Thoracic aorta (tissue), 2 donors: Measurements from ENCODE around the gene RNF223. TPM values are rescaled to one million over a fixed set of nuclear protein-coding genes. Genes with fewer than 3 reads are reported as not detected.

ENCODE experiments used
- ATAC-seq: fragments of 150-250 bp; one replicate; pipeline ENCODE4 v1.8.0; 2017; ENCODE audit warnings: low read depth; ENCODE audit not compliant: insufficient number of reproducible peaks, low FRiP score
- DNase-seq: peaks from one replicate; pipeline ENCODE4 v3.0.0-alpha.2; 2020; ENCODE audit warnings: low spot score
- H3K27ac ChIP-seq, 2 donors: fragments of 200-600 bp; sonication (generic); 1 replicate in 1 of 2; 2 replicates in 1 of 2; pipeline ENCODE4 v1.5.1; 2016; ENCODE audit warnings: mild to moderate bottlenecking in 2 of 2, moderate library complexity in 2 of 2
- H3K27me3 ChIP-seq: fragments of 200-600 bp; sonication (generic); replicated peaks from 2 replicates; pipeline ENCODE4 v1.6.0; 2016; ENCODE audit warnings: mild to moderate bottlenecking; ENCODE audit not compliant: insufficient read depth
- H3K36me3 ChIP-seq: fragments of 200-600 bp; sonication (generic); one replicate; pipeline ENCODE4 v1.5.1; 2016
- H3K4me1 ChIP-seq, 2 donors: fragments of 200-600 bp; sonication (generic); 1 replicate in 1 of 2; 2 replicates in 1 of 2; pipeline versions ENCODE4 v1.5.1 to v1.6.0; 2016; ENCODE audit warnings: low read depth in 2 of 2, mild to moderate bottlenecking in 1 of 2; ENCODE audit not compliant: control insufficient read depth in 1 of 2
- H3K4me3 ChIP-seq: fragments of 200-600 bp; sonication (generic); 2 replicates; pipeline ENCODE4 v1.5.1; 2016; ENCODE audit warnings: mild to moderate bottlenecking
- H3K9me3 ChIP-seq: fragments of 200-600 bp; sonication (generic); 2 replicates; pipeline ENCODE4 v1.5.1; 2016
- total RNA-seq, 2 donors: library from RNA; depleted of rRNA; stranded (reverse); fragments of >200 nt; gene quantifications; one replicate each; pipeline versions ENCODE4 v1.1.0 to v1.2.3, GENCODE V29; 2016
- TF ChIP-seq, protein P1 (sequence below): fragments of 200-600 bp; sonication (generic); IDR thresholded peaks from one replicate; pipeline ENCODE4 v1.5.1; 2019; ENCODE audit warnings: antibody characterized with exemption

Gene RNF223
- total RNA-seq, 2 donors from 2014 or later = 0.71 TPM; not detected in 1

DNA sequence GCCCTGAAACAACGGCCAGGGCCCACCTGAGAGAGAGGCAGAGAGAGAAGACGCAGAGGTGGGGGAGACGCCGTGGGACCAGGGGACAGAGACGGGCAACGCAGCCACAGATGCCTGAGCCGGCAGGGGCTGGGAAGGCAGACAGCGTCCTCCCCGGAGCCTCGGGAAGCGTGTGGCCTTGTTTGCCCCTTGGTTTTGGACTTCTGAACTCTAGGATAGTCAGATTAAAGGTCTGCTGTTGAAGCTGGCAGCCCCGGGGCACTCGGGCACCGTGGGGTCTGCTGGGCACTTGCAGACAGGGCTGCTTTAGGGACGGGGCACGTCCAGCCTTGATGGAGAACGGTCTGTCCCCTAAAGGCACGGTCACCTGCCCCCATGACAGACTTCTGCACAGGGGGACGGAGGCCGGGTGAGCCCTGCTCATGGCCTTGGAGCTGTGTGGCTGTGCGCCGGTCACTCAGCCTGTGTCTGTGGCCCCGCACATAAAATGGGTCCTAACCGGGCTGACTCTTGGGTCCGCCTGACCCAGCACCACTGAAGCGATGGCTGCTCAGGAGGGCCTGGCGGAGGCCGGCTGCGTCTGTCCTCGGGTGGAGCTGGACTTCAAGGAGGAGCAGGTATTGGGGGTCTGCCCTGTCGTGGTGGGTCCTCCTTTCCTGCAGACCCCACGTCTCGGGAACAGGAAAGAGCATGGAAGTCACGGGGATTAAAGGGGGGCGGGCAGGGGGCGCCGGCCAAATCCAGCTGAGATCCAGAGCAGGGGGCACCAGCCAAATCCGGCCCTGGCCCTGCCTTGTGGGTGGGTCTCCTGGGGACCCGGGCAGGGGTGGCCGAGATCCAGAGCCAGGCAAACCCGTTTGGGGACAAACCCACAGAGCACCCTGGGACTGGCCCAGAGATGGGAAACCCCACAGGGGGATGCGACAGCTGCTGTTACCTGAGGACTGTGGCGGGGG lies 9.6 kb upstream of the RNF223 start:
- ATAC-seq (no peak), DNase-seq (no peak)
- Histone ChIP-seq H3K27me3 (no peaks in the 10 kb centered on the region), H3K4me3 (no peak overlapping the region), H3K27ac (no peak overlapping the region), H3K4me1 (peaks cover 10 to 12% of the 10 kb centered on the region in 2 donors), H3K36me3 (no peaks in the 10 kb centered on the region), H3K9me3 (no peaks in the 10 kb centered on the region)
- TF ChIP-seq, protein P1, sequence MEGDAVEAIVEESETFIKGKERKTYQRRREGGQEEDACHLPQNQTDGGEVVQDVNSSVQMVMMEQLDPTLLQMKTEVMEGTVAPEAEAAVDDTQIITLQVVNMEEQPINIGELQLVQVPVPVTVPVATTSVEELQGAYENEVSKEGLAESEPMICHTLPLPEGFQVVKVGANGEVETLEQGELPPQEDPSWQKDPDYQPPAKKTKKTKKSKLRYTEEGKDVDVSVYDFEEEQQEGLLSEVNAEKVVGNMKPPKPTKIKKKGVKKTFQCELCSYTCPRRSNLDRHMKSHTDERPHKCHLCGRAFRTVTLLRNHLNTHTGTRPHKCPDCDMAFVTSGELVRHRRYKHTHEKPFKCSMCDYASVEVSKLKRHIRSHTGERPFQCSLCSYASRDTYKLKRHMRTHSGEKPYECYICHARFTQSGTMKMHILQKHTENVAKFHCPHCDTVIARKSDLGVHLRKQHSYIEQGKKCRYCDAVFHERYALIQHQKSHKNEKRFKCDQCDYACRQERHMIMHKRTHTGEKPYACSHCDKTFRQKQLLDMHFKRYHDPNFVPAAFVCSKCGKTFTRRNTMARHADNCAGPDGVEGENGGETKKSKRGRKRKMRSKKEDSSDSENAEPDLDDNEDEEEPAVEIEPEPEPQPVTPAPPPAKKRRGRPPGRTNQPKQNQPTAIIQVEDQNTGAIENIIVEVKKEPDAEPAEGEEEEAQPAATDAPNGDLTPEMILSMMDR = no peak

DNA sequence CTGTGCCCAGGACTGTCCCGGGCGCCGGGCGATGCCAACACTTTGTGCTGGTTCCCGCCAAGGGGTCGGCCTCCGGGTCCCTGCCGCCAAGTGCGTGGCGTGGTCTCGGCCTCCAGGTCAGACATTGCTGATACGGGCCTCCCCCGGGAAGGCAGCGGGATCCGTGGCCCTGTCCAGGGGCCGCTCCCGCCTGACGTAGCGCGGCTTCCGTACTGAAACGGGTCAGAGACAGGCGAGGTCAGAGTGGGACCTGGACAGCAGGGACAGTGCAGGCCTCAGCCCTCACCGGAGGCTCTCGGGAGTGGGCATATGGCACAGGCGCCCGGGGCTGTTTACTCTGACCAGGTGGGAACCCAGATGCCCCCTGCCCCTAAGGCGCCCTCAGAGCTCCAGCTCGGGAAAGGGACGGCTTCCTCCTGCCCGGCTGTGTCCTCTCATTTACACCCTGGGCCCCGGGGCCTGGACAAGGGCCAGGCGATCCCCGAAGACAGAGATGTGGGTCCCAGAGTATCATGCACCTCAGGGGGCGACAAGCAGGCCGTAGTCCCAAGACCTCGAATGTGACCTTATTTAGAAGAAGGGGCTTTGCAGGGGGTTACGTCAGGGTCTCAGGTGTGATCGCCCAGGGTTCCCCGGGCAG lies 8.8 kb upstream of the RNF223 start:
- no peaks in the 10 kb centered on the region for H3K9me3 ChIP-seq
- H3K4me3 ChIP-seq = no peak overlapping the region
- H3K27ac ChIP-seq = no peak overlapping the region
- H3K27me3 ChIP-seq = no peaks in the 10 kb centered on the region
- H3K4me1 ChIP-seq = peaks cover 10 to 12% of the 10 kb centered on the region in 2 donors
- TF ChIP-seq, protein P1 = no peak
- DNase-seq (no peak), ATAC-seq (no peak)
- H3K36me3 ChIP-seq = no peaks in the 10 kb centered on the region

DNA sequence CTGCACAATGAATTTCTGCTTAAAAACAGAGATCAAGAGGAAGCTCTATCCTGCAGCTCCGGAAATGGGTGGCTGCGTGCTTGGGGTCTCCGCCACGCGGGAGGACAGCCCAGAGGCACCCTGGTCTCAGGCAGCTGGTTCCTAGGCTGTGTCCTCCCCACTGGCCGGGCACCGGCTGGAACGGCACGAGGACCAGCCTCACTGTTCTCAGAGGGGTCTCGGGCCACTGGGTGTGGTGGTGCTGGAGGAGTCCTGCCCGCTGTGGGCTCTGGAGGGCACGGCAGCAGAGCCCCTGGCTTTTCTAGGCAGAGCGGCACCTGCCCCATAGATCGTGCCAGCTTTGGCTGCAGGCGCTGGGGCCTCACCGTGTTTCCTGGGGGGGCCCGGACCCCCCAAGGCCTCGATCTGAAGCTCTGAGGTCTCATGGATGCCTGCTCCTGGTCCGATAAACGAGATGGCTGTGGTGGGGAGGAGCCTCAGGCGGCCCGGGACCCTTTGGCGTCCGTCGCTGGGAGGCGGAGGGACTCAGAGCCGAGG lies 8.2 kb upstream of the RNF223 start:
- Histone ChIP-seq H3K27me3 (no peaks in the 10 kb centered on the region), H3K4me1 (peaks cover 10 to 12% of the 10 kb centered on the region in 2 donors), H3K4me3 (no peak overlapping the region), H3K36me3 (no peaks in the 10 kb centered on the region), H3K9me3 (no peaks in the 10 kb centered on the region), H3K27ac (no peak overlapping the region)
- TF ChIP-seq, protein P1 = no peak
- ATAC-seq (no peak), DNase-seq (no peak)

DNA sequence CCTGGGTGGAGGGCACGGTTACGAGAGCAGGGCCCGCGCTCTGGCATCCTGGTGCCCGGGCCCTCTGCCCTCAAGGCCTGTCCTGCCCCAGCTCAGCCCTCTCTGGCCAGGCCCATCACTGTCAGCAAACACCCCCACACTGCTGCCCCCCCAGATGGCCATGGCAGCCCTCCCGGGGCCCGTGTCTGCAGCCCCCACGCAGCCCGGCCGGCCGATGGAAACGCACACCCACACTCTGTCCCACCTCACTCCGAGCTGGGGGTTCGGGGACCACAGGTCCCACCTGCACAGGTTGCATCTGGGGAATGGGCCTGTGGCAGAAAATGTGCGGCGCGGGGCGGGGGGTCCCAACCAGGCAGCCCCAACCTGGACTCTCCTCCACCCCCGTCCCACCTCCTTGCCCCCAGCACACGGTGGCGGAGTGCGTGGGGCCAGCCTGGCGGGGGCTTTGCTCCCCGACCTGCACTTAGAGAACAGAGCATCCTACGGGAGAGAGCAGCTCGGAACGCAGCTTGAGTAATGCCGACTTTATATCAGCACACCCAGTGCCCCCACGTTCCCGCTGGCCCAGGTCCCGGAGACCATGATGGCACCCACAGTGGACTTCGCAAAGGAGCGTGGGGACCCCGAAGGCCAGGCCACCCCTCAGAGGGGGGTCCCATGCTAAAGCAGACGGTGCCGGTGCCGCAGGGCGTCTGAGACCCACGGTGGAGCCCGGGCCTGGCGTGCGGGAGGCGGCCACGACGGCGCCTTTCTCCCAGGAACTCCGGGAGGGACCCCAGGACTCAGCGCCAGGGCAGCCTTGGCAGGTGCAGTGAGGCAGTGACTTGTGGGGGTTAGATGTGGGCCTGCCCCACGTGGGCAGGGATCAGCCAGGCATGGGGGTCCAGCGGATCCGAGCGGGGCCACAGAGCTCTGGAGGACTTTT lies 7.5 kb upstream of the RNF223 start:
- Histone ChIP-seq H3K27me3 (no peaks in the 10 kb centered on the region), H3K4me1 (peaks cover 10 to 12% of the 10 kb centered on the region in 2 donors), H3K9me3 (no peaks in the 10 kb centered on the region), H3K4me3 (no peak overlapping the region), H3K27ac (no peak overlapping the region), H3K36me3 (no peaks in the 10 kb centered on the region)
- DNase-seq (no peak), ATAC-seq (no peak)
- TF ChIP-seq, protein P1 = no peak
